HG02885 (cell line): ENCODE data around the gene GULP1.
"Not testable (repeated sequence)": the region's sequence is repeated elsewhere in the genome, so short reads cannot be mapped to it uniquely, and the experiment has no call there.

Source experiments
- ATAC-seq: cut with Tn5 transposase; IDR thresholded peaks from one replicate; pipeline ENCODE4 v1.9.1; 2021; ENCODE audit warnings: mild to moderate bottlenecking; ENCODE audit not compliant: unreplicated experiment, poor library complexity

GULP1 gene

DNA sequence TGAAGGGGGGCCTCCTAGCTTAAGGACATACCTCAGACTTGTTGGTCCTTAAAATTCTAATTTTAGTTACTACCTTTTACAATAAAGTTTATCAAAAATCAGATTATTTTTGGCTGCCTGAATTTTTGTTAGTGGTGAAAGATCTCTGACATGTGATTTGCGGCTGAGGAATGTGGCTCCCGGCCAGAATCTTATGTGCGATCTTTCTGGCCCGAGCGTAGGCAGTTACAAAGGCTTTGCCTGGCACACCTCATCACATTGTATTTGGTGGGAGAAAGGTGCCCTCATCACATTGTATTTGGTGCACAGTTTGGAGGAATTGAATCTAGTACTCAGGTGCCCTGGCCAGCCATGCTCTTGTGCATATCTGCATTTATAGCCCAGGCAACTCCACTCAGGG is 289.1 kb downstream of the GULP1 start:
- no peak for ATAC-seq

- no peak for ATAC-seq
Measured at GRCh38 chr2:188582211-188582610, 290.5 kb downstream of the GULP1 start.

DNA sequence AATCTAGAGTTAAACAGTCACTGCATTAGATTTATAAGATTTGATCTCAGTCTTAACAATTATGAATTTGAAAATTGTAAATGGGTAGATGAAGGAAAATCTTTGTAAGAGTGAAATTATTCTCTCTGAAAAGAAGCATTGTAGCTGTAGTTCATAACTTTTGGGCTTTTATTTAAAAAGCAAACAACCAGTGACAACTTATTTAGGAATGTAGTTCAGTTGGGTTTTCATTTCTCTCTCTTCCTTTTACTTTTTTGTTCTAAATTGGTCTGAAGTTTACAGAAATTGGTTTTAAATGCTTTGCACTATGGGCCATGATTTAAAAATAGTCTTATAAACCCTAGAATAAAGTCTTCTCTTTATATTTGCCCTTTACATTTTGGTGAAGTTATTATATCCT is 296.6 kb downstream of the GULP1 start:
- no peak for ATAC-seq

GRCh38 chr2:188596054-188596453 is 304.4 kb downstream of the GULP1 start:
- no peak for ATAC-seq

- ATAC-seq, result no peak
Measured at GRCh38 chr2:188598551-188598950, 306.9 kb downstream of the GULP1 start.

- ATAC-seq, result no peak
Measured at GRCh38 chr2:188599140-188599539, 307.5 kb downstream of the GULP1 start.

DNA sequence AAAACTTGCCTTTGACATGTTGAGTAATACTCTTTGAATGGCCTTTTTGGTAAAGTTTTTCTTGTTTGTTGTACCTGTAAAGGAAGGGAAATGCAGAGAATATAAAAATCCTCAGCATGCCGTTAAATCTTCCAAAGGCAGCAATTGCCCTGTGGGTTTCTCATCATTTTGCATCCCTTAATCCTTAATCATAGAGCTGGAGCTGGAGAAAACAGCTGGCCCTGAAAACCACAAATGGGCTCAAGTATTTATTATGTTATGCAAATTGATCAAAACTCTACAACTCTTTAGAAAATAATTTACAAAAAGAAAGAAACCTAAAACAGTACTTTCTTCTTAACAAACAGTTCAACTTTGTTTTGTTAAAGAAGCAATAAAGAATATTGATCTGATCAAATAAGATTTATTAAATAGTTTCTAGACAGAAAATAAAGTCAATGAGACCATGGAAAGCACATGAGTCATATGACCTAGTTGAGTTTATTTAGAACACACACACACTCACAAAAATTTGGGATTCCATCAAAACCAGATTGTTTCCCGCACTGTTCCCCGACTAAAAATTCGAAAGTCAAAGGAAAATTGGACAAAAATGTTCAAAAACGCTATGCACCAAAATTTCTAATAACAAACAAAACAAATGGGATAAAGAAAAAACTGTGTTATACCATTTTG is 309.0 kb downstream of the GULP1 start:
- ATAC-seq, result no peak

DNA sequence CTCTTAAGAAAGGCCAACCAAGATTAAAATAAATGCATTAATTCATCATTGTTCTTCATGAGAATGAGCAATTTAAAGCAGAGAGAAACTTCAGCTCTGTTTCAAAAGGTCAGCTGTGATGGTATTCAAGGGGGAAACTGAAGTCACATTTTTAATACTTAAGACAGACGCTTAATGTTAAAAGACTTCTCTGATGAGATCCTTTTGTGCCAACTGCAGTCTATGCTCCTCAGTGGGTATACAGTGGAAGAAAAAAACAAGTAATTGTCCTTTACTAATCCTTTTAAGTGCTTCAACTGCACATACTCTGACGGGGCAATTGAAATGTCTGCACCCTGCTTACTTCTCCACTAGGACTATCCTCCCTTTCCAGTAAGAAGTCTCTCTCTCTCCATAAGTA is 309.7 kb downstream of the GULP1 start:
- no peak for ATAC-seq

DNA sequence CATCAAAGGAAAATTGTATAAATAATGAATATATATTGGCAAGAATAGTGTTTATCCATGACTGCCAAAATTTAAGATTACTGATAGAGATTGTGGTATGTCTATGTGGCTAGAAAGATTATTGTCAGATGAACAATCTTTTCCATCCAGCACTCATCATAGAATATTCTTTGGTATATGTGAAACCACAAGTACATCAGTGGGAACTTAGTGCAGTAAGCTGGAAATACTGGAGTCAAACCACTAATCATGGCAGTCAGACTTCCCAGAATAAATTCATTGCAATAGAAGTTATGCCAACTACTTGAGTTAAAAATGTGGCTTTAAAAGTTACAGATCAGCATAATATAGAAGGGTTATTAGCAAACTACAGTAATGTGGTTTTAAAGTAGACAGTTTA is 310.3 kb downstream of the GULP1 start:
- ATAC-seq, result no peak

- no peak for ATAC-seq
Measured at GRCh38 chr2:188604579-188604978, 312.9 kb downstream of the GULP1 start.

DNA sequence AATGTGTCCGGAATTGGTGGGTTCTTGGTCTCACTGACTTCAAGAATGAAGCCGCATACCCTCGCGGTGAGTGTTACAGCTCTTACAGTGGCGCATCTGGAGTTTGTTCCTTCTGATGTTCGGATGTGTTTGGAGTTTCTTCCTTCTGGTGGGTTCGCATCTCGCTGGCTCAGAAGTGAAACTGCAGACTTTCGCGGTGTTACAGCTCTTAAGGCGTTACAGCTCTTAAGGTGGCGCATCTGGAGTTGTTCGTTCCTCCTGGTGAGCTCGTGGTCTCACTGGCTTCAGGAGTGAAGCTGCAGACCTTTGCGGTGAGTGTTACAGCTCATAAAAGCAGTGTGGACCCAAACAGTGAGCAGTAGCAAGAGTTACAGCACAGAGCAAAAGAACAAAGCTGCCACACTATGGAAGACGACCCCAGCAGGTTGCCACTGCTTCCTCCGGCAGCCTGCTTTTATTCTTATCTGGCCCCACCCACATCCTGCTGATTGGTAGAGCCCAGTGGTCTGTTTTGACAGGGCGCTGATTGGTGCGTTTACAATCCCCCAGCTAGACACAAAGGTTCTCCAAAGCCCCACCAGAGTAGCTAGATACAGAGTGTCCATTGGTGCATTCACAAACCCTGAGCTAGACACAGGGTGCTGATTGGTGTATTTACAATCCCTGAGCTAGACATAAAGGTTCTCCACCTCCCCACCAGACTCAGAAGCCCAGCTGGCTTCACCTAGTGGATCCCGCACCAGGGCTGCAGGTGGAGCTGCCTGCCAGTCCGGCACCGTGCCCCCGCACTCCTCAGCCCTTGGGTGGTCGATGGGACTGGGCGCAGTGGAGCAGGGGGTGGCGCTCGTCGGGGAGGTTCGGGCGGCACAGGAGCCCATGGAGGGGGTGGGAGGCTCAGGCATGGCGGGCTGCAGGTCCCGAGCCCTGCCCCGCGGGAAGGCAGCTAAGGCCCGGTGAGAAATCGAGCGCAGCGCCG is 314.2 kb downstream of the GULP1 start:
- ATAC-seq, result not testable (repeated sequence)

GRCh38 chr2:188606596-188606995 is 314.9 kb downstream of the GULP1 start:
- ATAC-seq, result not testable (repeated sequence)

DNA sequence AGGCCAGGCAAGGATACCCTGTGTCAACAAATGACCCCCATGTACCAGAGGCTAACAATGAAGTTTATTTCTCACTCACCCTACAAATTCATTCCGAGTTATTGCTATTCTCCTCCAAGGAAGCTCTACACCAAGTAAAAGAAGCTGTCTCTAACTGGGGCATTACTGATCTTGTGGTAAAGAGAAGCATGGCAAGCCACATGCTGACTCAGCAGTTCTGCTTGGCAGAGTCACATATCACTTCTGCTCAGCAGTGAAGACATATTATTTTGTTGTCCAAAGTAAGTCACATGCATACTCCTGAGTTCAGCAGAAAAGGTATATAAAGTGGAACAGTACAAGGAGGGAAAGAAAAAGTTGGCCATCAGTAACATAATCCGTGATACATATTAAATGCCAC is 315.8 kb downstream of the GULP1 start:
- no peak for ATAC-seq

DNA sequence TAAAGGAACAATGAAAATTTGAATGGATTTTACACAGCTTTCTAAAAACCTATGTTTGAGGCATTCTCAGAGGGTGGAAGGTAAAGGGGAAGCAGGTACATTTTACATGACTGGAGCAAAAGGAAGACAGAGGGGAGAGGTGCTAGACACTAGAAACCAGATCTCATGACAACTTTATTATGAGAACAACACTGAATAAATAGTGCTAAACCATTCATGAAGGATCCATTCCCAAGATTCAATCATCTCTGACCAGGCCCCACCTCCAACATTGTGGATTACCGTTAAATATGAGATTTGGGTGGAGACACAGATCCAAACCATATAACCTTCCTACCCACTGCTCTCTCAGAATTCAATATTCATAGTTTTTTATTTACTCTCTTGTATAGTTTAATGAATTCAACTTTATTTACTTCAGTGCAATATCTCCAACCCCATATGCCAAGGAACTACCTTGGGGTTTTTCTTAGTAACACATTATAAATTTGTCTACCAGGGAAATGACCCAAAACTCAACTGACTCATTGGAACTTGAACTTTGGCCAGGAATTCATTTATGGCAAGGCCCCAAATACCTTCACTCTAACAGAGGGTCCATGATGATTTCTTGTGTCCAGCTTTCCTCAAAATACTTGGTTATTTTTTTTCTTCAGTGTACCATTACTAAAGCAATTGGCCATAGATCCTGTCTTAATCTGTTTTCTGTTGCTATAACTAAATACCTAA is 317.8 kb downstream of the GULP1 start:
- ATAC-seq, result no peak

DNA sequence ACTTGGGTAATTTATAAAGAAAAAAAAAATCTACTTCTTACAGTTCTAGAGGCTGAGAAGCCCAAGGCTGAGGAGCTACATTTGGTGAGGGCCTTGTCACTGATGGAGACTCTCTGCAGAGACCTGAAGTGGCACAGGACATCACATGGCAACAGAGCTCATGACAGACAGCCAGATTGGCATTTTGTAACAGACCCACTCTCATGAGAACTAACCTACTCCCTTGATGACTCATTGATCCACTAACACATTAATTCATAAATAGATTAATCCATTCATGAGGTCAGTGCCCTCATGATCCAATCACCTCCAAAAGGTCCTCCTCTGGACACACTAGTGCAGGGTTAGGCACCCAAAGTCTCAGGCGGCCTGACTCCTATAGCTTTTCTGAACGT is 318.4 kb downstream of the GULP1 start:
- ATAC-seq, result no peak

GRCh38 chr2:188610827-188611226 is 319.2 kb downstream of the GULP1 start:
- ATAC-seq, result no peak

- no peak for ATAC-seq
Measured at GRCh38 chr2:188619146-188619545, 327.5 kb downstream of the GULP1 start.

GRCh38 chr2:188620916-188621315 is 329.2 kb downstream of the GULP1 start:
- no peak for ATAC-seq

GRCh38 chr2:188622601-188623260 is 331.1 kb downstream of the GULP1 start:
- ATAC-seq, result no peak

DNA sequence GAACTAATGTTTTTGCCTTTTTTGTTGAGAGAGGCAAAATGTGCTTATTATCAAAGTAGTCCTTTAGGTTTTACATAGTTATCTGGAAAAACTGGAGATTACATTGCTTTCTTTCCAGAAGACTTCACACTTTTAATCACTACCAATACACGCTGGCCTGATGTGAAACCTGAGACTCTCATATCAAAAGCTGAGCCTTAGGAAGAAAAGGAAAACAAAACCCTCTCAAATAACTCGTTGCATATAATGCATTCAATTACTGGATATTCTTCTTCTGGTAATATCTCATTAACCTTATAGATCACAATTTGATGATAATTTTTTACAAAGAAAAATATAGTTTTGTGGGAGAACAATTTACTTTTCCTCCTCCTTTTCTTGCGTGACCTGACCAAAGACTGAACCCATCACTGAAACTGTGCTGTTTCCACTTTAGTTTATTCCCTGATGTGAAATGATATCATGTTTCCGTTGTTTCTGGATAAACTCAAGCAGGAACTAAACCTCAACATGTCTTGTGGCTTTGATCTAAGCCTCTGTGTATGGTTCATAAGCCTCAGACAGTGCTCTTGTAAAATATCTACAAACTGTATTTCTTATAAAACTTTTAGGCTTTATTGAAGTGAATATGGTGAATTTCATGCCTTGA is 332.4 kb downstream of the GULP1 start:
- ATAC-seq, result no peak
